Measurements from ENCODE around the gene DLX5. TPM values are rescaled to one million over a fixed set of nuclear protein-coding genes. Genes with fewer than 3 reads are reported as not detected.

Gene DLX5
- total and polyA plus RNA-seq, 5 experiments from 2014 or later: not detected

DNA sequence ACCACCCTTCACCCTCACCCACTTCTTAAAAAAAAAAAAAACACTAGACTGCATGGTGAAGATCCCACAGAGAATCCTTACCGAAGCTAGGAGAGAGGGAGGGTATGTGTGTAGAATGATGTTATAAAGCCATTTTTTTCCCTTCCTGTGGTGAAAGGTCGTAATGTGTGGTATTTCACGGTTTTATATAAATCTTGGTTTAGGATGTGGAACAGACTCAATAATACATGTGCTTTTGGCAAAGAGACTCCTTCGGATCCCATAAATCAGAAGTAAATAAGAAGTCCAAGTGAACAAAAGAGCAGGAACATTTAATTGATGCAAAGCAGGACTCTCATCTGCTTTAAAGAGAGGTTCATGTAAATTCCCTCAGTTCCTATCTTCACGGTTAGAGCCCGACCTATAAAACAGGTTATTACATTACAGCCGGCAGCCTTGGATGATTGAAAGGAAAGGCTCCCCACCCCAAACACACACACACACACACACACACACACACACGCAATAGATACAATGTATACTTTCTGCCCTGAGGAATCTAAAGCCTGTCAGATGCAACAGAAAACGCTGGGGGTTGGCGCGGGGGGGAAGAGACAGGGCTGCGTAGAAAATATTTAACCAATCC lies 8.8 kb downstream of the DLX5 start:
- Mint-ChIP-seq H3K4me3 (no peak overlapping the region), H3K9me3 (peaks cover 0 to 22% (median 11%) of the 10 kb centered on the region in 9 donors), H3K4me1 (peaks cover 13 to 23% (median 15%) of the 10 kb centered on the region in 4 donors), H3K27ac (no peak overlapping the region), H3K27me3 (peaks cover 66 to 100% (median 86%) of the 10 kb centered on the region in 5 donors), H3K36me3 (peaks cover 8 to 16% (median 8%) of the 10 kb centered on the region in 3 donors)
- POLR2A ChIA-PET: no interaction called here
- no peak for ATAC-seq
- DNase-seq: no peak

- peaks cover 8 to 16% (median 8%) of the 10 kb centered on the region in 3 donors for H3K36me3 Mint-ChIP-seq
- H3K27me3 Mint-ChIP-seq: peaks cover 63 to 100% (median 84%) of the 10 kb centered on the region in 5 donors
- H3K4me1 Mint-ChIP-seq: peaks cover 10 to 18% (median 13%) of the 10 kb centered on the region in 4 donors
- H3K4me3 Mint-ChIP-seq: no peak overlapping the region
- peak overlapping the region in 1 of 10 donors; percentile 37 for H3K27ac Mint-ChIP-seq
- ATAC-seq (no peak), DNase-seq (no peak)
- POLR2A ChIA-PET: no interaction called here
- H3K9me3 Mint-ChIP-seq: peaks cover 0 to 23% (median 11%) of the 10 kb centered on the region in 9 donors
These were observed 9.4 kb downstream of the DLX5 start for GRCh38 chr7:97015279-97015678.

DNA sequence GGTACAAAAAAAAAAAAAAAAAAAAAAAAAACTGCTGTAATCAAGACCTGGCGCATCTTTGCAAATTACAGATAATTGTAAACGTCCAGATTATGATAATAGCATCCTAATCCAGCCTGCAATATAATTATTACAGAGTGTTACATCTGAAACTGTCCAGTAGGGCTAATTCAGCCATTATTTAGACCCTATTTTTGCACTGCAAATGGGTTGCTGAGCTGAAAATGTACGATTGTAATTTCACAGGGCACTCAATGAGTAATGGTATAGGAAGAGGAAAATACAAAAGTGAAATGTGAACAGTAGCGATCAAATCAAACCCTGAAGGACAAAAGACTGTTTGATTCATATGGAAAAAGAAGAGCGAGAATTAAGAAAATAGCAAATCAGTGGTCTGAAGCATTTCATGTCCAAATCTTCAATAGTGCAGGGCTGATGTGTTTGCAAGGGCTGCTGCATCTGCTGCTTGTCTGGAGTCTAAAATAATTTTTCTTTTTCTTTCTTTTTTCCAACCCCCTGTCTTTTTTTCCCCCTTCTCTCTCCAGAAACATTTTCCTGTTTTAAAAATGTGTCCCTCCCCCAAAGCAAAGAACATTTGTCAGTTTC lies 10.4 kb downstream of the DLX5 start:
- Mint-ChIP-seq H3K36me3 (peaks cover 8 to 16% (median 8%) of the 10 kb centered on the region in 3 donors), H3K9me3 (peaks cover 0 to 23% (median 11%) of the 10 kb centered on the region in 9 donors), H3K27ac (no peak overlapping the region), H3K4me3 (no peak overlapping the region), H3K4me1 (peaks cover 10 to 17% (median 13%) of the 10 kb centered on the region in 4 donors), H3K27me3 (peaks cover 62 to 100% (median 88%) of the 10 kb centered on the region in 5 donors)
- ATAC-seq (no peak), DNase-seq (no peak)
- POLR2A ChIA-PET: no interaction called here

GRCh38 chr7:97013845-97014134 lies 10.8 kb downstream of the DLX5 start:
- peaks cover 10 to 17% (median 11%) of the 10 kb centered on the region in 4 donors for H3K4me1 Mint-ChIP-seq
- DNase-seq: no peak
- peaks cover 8 to 16% (median 8%) of the 10 kb centered on the region in 3 donors for H3K36me3 Mint-ChIP-seq
- H3K27ac Mint-ChIP-seq: no peak overlapping the region
- POLR2A ChIA-PET: no interaction called here
- peaks cover 0 to 23% (median 11%) of the 10 kb centered on the region in 9 donors for H3K9me3 Mint-ChIP-seq
- H3K27me3 Mint-ChIP-seq: peaks cover 60 to 100% (median 86%) of the 10 kb centered on the region in 5 donors
- no peak for ATAC-seq
- no peak overlapping the region for H3K4me3 Mint-ChIP-seq

GRCh38 chr7:97013134-97013844 lies 11.3 kb downstream of the DLX5 start:
- POLR2A ChIA-PET: no interaction called here
- H3K36me3 Mint-ChIP-seq: peaks cover 8 to 16% (median 8%) of the 10 kb centered on the region in 3 donors
- DNase-seq (no peak), ATAC-seq (no peak)
- peaks cover 8 to 17% (median 11%) of the 10 kb centered on the region in 4 donors for H3K4me1 Mint-ChIP-seq
- peak overlapping the region in 1 of 10 donors; percentile 3 for H3K27ac Mint-ChIP-seq
- H3K9me3 Mint-ChIP-seq: peaks cover 0 to 23% (median 11%) of the 10 kb centered on the region in 9 donors
- H3K4me3 Mint-ChIP-seq: no peak overlapping the region
- H3K27me3 Mint-ChIP-seq: peaks cover 62 to 100% (median 86%) of the 10 kb centered on the region in 5 donors

GRCh38 chr7:97012365-97013133 lies 12.1 kb downstream of the DLX5 start:
- H3K27ac Mint-ChIP-seq: no peak overlapping the region
- peaks cover 0 to 23% (median 11%) of the 10 kb centered on the region in 9 donors for H3K9me3 Mint-ChIP-seq
- ATAC-seq: no peak
- H3K27me3 Mint-ChIP-seq: peaks cover 66 to 100% (median 87%) of the 10 kb centered on the region in 5 donors
- POLR2A ChIA-PET: no interaction called here
- peaks cover 8 to 13% (median 10%) of the 10 kb centered on the region in 4 donors for H3K4me1 Mint-ChIP-seq
- peaks cover 8 to 21% (median 8%) of the 10 kb centered on the region in 3 donors for H3K36me3 Mint-ChIP-seq
- DNase-seq: no peak
- no peak overlapping the region for H3K4me3 Mint-ChIP-seq

- Mint-ChIP-seq H3K36me3 (peaks cover 6 to 24% (median 8%) of the 10 kb centered on the region in 3 donors), H3K27ac (peak overlapping the region in 1 of 10 donors; percentile 2), H3K4me1 (peaks cover 6 to 13% (median 9%) of the 10 kb centered on the region in 4 donors), H3K4me3 (no peak overlapping the region), H3K27me3 (peaks cover 66 to 100% (median 87%) of the 10 kb centered on the region in 5 donors), H3K9me3 (peaks cover 0 to 23% (median 11%) of the 10 kb centered on the region in 9 donors)
- ATAC-seq (no peak), DNase-seq (no peak)
- POLR2A ChIA-PET: no interaction called here
These were observed 12.9 kb downstream of the DLX5 start for GRCh38 chr7:97011536-97012364.

DNA sequence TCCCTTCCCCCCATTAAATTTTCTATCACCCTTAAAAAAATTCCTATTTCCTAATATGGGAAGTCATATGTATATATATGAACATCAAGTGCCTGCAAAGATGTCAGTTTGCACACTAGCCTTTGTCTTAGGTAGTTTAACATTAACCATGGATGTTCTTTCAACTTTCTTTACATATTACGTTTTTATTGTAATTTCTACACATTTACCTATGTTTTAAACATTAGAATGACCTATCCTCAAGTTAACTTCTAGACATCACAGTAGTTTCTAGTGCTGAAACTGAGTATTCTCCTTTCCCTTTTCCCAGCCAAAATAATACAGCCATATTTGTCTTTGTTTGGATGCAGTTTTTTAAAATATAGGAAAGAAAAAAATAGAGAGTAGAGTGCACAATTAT lies 13.5 kb downstream of the DLX5 start:
- H3K4me1 Mint-ChIP-seq: peaks cover 6 to 11% (median 9%) of the 10 kb centered on the region in 4 donors
- H3K27me3 Mint-ChIP-seq: peaks cover 67 to 99% (median 84%) of the 10 kb centered on the region in 5 donors
- DNase-seq (no peak), ATAC-seq (no peak)
- POLR2A ChIA-PET: no interaction called here
- peaks cover 0 to 23% (median 11%) of the 10 kb centered on the region in 9 donors for H3K9me3 Mint-ChIP-seq
- peaks cover 8 to 24% (median 8%) of the 10 kb centered on the region in 3 donors for H3K36me3 Mint-ChIP-seq
- H3K27ac Mint-ChIP-seq: no peak overlapping the region
- no peak overlapping the region for H3K4me3 Mint-ChIP-seq

DNA sequence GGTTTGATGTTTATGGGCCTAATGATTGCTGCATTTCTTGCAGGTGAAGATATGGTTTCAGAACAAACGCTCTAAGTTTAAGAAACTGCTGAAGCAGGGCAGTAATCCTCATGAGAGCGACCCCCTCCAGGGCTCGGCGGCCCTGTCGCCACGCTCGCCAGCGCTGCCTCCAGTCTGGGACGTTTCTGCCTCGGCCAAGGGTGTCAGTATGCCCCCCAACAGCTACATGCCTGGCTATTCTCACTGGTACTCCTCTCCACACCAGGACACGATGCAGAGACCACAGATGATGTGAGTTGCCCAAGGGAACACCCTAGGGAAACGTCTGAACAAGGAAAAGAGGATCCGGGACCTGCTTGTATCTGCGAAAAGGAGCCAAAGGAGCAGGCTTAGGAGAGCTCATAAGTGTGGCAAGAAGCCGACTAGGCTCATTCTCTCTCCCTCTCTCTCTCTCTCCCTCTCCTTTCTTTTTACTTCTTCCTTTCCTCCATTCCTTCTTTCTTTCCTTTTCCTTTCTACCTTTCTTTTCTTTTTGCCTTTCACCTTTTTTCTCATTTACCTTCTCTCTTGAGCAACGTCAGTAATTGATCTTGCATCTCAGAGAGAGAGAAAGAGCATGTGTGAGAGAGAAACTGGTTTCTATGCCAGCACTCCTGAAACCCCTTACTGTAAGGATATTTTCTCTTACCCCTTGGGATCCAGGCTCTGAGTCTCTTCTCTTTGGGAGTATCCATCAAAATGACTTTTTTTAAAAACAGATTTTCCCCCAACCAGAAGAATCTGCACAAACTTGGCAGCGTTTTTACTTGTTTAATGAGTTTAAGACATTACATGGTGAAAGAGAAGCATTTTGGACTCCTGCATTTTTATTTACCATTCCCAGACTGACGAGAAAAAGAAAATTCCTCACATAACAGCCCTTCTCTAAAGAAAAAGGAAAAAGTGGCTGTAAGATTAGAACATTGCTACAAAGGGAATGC lies 14.6 kb downstream of the DLX5 start:
- Mint-ChIP-seq H3K9me3 (peaks cover 0 to 23% (median 11%) of the 10 kb centered on the region in 9 donors), H3K36me3 (peaks cover 6 to 24% (median 8%) of the 10 kb centered on the region in 3 donors), H3K27me3 (peaks cover 60 to 88% (median 75%) of the 10 kb centered on the region in 5 donors), H3K4me1 (peaks cover 6 to 14% (median 13%) of the 10 kb centered on the region in 4 donors), H3K4me3 (no peak overlapping the region), H3K27ac (peak overlapping the region in 1 of 10 donors; percentile 66)
- ATAC-seq: no peak
- POLR2A ChIA-PET: no interaction called here
- DNase-seq: no peak

GRCh38 chr7:97008275-97008917 lies 16.2 kb downstream of the DLX5 start:
- no peak for ATAC-seq
- POLR2A ChIA-PET: no interaction called here
- Mint-ChIP-seq H3K36me3 (peaks cover 6 to 23% (median 7%) of the 10 kb centered on the region in 3 donors), H3K27ac (no peak overlapping the region), H3K27me3 (peaks cover 60 to 85% (median 68%) of the 10 kb centered on the region in 5 donors), H3K4me1 (peaks cover 8 to 24% (median 19%) of the 10 kb centered on the region in 4 donors), H3K9me3 (peaks cover 0 to 23% (median 9%) of the 10 kb centered on the region in 9 donors), H3K4me3 (no peak overlapping the region)
- no peak for DNase-seq

Measured in naive thymus-derived CD8-positive, alpha-beta T cell (primary cell).